Tibial artery (tissue), 4 donors: ENCODE results near the gene TMEM135.

Experiments used
- DNase-seq, 2 donors: peaks; one replicate each; pipeline ENCODE4 v3.0.0-alpha.2; 2019
- H3K27ac ChIP-seq, 2 donors: fragments of 200-600 bp; sonication (generic) in 1 of 2; 1 replicate in 1 of 2; 2 replicates in 1 of 2; pipeline ENCODE4 v1.5.1; 2018 to 2019; ENCODE audit warnings: mild to moderate bottlenecking in 1 of 2
- H3K27me3 ChIP-seq, 2 donors: fragments of 200-600 bp; sonication (generic) in 1 of 2; one replicate each; pipeline versions ENCODE4 v1.5.1 to v1.6.0; 2016 to 2019
- H3K36me3 ChIP-seq, 3 donors: fragments of 200-600 bp; sonication (generic) in 2 of 3; one replicate each; pipeline ENCODE4 v1.5.1; 2016 to 2019; ENCODE audit warnings: mild to moderate bottlenecking in 2 of 3
- H3K4me1 ChIP-seq, 4 donors: fragments of 200-600 bp; sonication (generic) in 2 of 4; 1 replicate in 3 of 4; 2 replicates in 1 of 4; pipeline ENCODE4 v1.5.1; 2016 to 2019
- H3K4me3 ChIP-seq, 2 donors: fragments of 200-600 bp; sonication (generic) in 1 of 2; 1 replicate in 1 of 2; 2 replicates in 1 of 2; pipeline ENCODE4 v1.5.1; 2018 to 2019; ENCODE audit warnings: mild to moderate bottlenecking in 2 of 2
- H3K9me3 ChIP-seq, 3 donors: fragments of 200-600 bp; sonication (generic) in 1 of 3; one replicate each; pipeline ENCODE4 v1.5.1; 2016 to 2019
- CTCF ChIP-seq, 2 experiments: fragments of 200-600 bp in 1 of 2; fragments of 450-650 bp in 1 of 2; IDR thresholded peaks; one replicate each; pipeline ENCODE4 v1.5.1; 2017 to 2019; ENCODE audit warnings: antibody characterized with exemption in 2 of 2, mild to moderate bottlenecking in 1 of 2, moderate library complexity in 1 of 2
- intact Hi-C: fragments of 100-400 bp; cut with DNase I; formaldehyde crosslinking; loops from one replicate; pipeline ENCODE4 v1.15.0; 2023; ENCODE audit warnings: low total_unique reads

The TMEM135 gene

DNA sequence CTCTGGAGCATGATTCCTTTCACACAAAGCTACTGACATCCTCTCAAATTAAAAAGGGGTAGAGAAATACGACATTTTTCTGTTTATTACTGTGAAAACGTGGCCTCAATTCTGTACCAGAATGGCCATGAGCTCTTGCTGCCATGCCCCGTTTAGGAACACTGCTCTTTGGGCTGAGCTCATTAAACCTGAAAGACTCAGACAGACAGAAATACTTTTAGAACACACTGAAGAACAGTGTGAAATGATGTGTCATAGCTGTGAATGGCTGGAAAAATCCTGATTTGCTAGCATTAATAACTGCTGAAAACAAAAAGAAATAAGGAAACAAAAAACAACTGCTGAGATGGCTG, 32.2 kb upstream of the TMEM135 start:
- Histone ChIP-seq H3K36me3 (no peaks in the 10 kb centered on the region), H3K9me3 (no peaks in the 10 kb centered on the region), H3K27ac (no peak overlapping the region), H3K27me3 (no peaks in the 10 kb centered on the region), H3K4me3 (no peak overlapping the region), H3K4me1 (peaks cover 0 to 6% (median under 1%) of the 10 kb centered on the region in 4 donors)
- TF ChIP-seq CTCF (IDR thresholded peaks at IDR 0.05) = no peak
- DNase-seq = no peak
- intact Hi-C loops = no loop called here

DNA sequence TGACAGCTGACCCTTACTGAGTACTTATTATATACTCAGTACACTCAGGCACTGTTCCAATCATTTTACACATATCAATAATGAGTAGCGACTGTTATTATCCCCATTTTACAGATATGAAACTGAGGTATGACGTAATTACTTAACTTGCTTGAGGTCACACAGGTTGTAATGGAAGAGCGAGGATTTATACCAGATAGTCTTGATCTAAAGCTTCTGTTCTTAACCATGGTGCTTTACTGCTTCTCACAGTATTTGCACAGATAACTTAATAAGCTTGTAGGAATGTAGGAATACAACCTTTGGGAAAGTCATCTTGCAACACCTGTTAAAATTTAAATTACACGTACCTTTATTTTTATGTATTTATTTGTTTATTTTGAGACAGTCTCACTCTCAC, 31.7 kb upstream of the TMEM135 start:
- peaks cover 0 to 6% (median 0%) of the 10 kb centered on the region in 4 donors for H3K4me1 ChIP-seq
- H3K27me3 ChIP-seq = no peaks in the 10 kb centered on the region
- no peaks in the 10 kb centered on the region for H3K9me3 ChIP-seq
- no peak overlapping the region for H3K27ac ChIP-seq
- TF ChIP-seq CTCF (IDR thresholded peaks at IDR 0.05) = no peak
- no peak overlapping the region for H3K4me3 ChIP-seq
- intact Hi-C loops = no loop called here
- DNase-seq = no peak
- H3K36me3 ChIP-seq = no peaks in the 10 kb centered on the region

DNA sequence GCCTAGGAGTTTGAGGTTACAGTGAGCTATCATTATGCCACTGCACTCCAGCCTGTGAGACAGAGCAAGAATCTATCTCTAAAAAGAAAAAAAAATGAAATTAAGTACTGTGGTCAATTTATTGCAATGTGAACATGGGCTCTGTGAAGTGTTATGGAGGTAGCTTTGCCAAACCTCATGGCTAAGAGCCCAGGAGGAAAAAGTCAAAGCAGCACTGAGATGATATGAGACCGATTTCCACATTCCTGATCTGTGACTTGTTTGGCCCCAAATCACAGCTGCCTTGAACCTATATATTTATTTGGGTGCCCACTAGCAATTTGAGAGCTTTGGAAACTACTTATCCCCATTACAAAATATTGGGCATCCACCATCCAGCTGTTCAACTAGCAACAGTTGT, 29.8 kb upstream of the TMEM135 start:
- Histone ChIP-seq H3K4me1 (peaks cover 0 to 6% (median 2%) of the 10 kb centered on the region in 4 donors), H3K4me3 (no peak overlapping the region), H3K9me3 (no peaks in the 10 kb centered on the region), H3K36me3 (no peaks in the 10 kb centered on the region), H3K27me3 (no peaks in the 10 kb centered on the region), H3K27ac (no peak overlapping the region)
- no peak for TF ChIP-seq CTCF (IDR thresholded peaks at IDR 0.05)
- intact Hi-C loops = no loop called here
- DNase-seq = no peak

DNA sequence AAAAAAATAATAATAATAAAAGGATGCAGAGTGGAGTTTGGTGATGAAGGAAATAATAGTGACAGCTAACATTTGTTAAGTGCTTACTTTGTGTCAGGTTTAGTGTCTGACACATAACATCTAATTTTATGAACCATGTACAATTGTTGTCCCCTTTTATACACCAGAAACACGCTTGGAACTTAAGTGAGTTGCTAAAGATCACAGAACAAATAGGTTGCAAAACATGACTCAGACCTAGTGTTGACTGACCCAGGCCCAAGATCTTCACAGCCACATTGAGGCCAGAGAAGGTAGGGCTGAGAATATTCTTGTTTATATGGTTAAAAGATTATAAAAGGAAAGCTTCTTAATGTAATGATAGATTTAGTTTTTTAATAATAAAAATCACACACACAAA, 25.6 kb upstream of the TMEM135 start:
- Histone ChIP-seq H3K27ac (no peak overlapping the region), H3K36me3 (no peaks in the 10 kb centered on the region), H3K27me3 (no peaks in the 10 kb centered on the region), H3K4me1 (peaks cover 0 to 19% (median 9%) of the 10 kb centered on the region in 4 donors), H3K9me3 (no peaks in the 10 kb centered on the region), H3K4me3 (no peak overlapping the region)
- DNase-seq = no peak
- no peak for TF ChIP-seq CTCF (IDR thresholded peaks at IDR 0.05)
- intact Hi-C loops = no loop called here

DNA sequence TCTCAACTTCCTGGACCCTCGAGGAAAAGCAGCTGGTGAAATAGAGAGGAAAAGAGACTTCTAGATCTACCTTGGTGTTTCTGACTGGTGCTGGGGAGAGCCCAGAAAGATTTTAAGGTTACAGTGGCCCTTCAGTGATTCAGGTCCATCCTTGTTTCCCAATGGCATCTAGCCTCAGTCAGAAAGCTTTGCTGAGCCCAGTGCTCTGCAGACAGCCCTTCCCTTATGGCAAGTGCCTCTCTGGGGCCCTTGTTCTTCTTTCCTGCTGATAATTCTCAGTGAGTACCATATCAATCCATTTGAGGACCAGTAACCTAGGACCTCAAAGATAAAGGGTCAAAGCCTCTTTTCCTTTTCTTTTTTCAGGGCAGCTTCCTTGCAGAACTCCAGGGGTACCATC, 25.1 kb upstream of the TMEM135 start:
- DNase-seq = no peak
- Histone ChIP-seq H3K4me1 (peaks cover 0 to 19% (median 7%) of the 10 kb centered on the region in 4 donors), H3K27ac (no peak overlapping the region), H3K27me3 (no peaks in the 10 kb centered on the region), H3K36me3 (no peaks in the 10 kb centered on the region), H3K9me3 (no peaks in the 10 kb centered on the region), H3K4me3 (no peak overlapping the region)
- no peak for TF ChIP-seq CTCF (IDR thresholded peaks at IDR 0.05)
- intact Hi-C loops = no loop called here
